Adrenal gland (tissue), 12 donors: ENCODE data around the gene OR4M1. TPM values are rescaled to one million over a fixed set of nuclear protein-coding genes. Genes with fewer than 3 reads are reported as not detected.
"Not testable (repeated sequence)": the region's sequence is repeated elsewhere in the genome, so short reads cannot be mapped to it uniquely, and the experiment has no call there.

Source experiments
- DNase-seq, 7 donors: peaks; one replicate each; pipeline ENCODE4 v3.0.0-alpha.2; 2019 to 2020
- H3K27ac ChIP-seq, 5 donors: fragments of 200-600 bp; sonication (generic) in 4 of 5; 1 replicate in 3 of 5; 2 replicates in 2 of 5; pipeline versions ENCODE4 v1.5.1 to v1.8.0; 2016 to 2020; ENCODE audit warnings: mild to moderate bottlenecking in 1 of 5
- H3K27me3 ChIP-seq: fragments of 200-600 bp; 2 replicates; pipeline ENCODE4 v1.8.0; 2021
- H3K36me3 ChIP-seq, 2 donors: fragments of 200-600 bp; replicated peaks in 1 of 2; 1 replicate in 1 of 2; 2 replicates in 1 of 2; pipeline versions ENCODE4 v1.5.1 to v1.8.0; 2018 to 2022
- H3K4me1 ChIP-seq, 2 donors: fragments of 200-600 bp; replicated peaks in 1 of 2; 1 replicate in 1 of 2; 2 replicates in 1 of 2; pipeline versions ENCODE4 v1.5.1 to v1.8.0; 2018 to 2021
- H3K4me3 ChIP-seq, 4 donors: fragments of 200-600 bp; sonication (generic) in 3 of 4; one replicate each; pipeline ENCODE4 v1.5.1; 2016 to 2018
- H3K9me3 ChIP-seq, 3 donors: fragments of 200-600 bp; sonication (generic) in 1 of 3; replicated peaks in 1 of 3; 1 replicate in 2 of 3; 2 replicates in 1 of 3; pipeline versions ENCODE4 v1.5.1 to v1.8.0; 2016 to 2021
- POLR2A ChIP-seq, 2 donors: fragments of 450-650 bp; IDR thresholded peaks; one replicate each; pipeline ENCODE4 v1.6.1; 2017; ENCODE audit warnings: antibody characterized with exemption in 2 of 2, mild to moderate bottlenecking in 2 of 2, moderate library complexity in 1 of 2
- WGBS, 4 donors: extraction: QIAGEN DNeasy Blood & Tissue Kit in 2 of 4; methylation state at CpG; one replicate each; pipeline versions ENCODE4 v1.1.5 to v1.1.7; 2013 to 2017; 5-methylcytosine and 5-hydroxymethylcytosine counted together
- intact Hi-C, 2 donors: fragments of 100-400 bp; cut with DNase I; formaldehyde crosslinking; loops; one replicate each; pipeline versions ENCODE4 v1.14.1 to v1.15.0; 2022 to 2023
- polyA plus RNA-seq, 3 donors: library from polyadenylated mRNA; stranded (reverse); fragments of 200-250 nt in 2 of 3; fragments of 350-450 nt in 1 of 3; fragmentation: Illumina TruSeq in 1 of 3; extraction: RNeasy Lipid Tissue Mini Kit (QIAGEN cat#74804) in 1 of 3; gene quantifications; one replicate each; pipeline ENCODE4 v1.2.3, GENCODE V29; 2013 to 2014
- total RNA-seq, 9 donors: library from RNA; depleted of rRNA in 4 of 9; stranded (reverse); fragments of >200 nt in 4 of 9; fragments of 120-200 nt in 1 of 9; fragmentation: NEBNext Ultra II Directional in 1 of 9; extraction: Animal tissue kit (Norgen Biotek cat#: 25700) in 1 of 9; gene quantifications; one replicate each; pipeline versions ENCODE4 v1.1.0 to v1.2.4, GENCODE V29; 2013 to 2023
- TF ChIP-seq, protein P1 (sequence below), 6 experiments: fragments of 450-650 bp in 4 of 6; fragments of 200-600 bp in 2 of 6; sonication (generic) in 1 of 6; IDR thresholded peaks; 1 replicate in 5 of 6; 2 replicates in 1 of 6; pipeline versions ENCODE4 v1.5.1 to v1.8.0; 2016 to 2021; ENCODE audit warnings: antibody characterized with exemption in 6 of 6, mild to moderate bottlenecking in 2 of 6, moderate library complexity in 1 of 6
- donor health status: healthy with polysubstance abuse.
- donor health status: Bipolar disorder and iron deficiency.
- donor health status: DM: yes; HTN: yes; CAD: no.
- donor health status: DM: no; HTN: no; CAD: no.
- donor health status: DM: no; HTN: no; CAD: no.
- donor health status: DM: yes; HTN: yes; CAD: no.

OR4M1 gene
- total and polyA plus RNA-seq, 12 donors, result not detected

- H3K27ac ChIP-seq, DNase-seq, H3K4me1 ChIP-seq, H3K36me3 ChIP-seq, H3K4me3 ChIP-seq, H3K27me3 ChIP-seq, H3K9me3 ChIP-seq, intact Hi-C loops: not testable (repeated sequence)
- 55 to 71% (median 62%) methylated on average over 10 of the region's 10 CpGs for WGBS, 4 donors
These were observed 23.3 kb downstream of the OR4M1 start for GRCh38 chr14:19796520-19797108.

DNA sequence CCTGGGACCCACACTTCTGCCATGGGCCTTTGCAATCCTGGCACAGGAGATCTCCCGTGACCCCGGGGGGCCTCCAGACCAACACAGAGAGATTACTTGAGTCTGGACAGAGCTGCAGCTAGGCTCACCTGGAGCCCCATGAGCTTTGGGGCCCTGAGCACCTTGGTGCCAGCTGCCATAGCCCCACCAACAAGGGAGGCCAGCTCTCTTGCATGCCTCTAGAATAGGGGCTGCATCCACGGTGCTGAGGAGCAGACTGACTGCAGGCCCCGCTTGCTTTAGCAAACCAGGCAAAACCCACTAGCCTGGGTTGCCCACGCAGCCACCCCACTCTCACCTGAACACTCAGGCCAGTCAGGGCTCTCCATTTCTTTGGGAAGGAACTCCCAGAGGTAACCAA lies 26.6 kb downstream of the OR4M1 start:
- no peak for DNase-seq
- intact Hi-C loops, result no loop called here
- Histone ChIP-seq H3K27me3 (no peaks in the 10 kb centered on the region), H3K27ac (no peak overlapping the region), H3K4me3 (no peak overlapping the region), H3K9me3 (no peaks in the 10 kb centered on the region), H3K4me1 (no peaks in the 10 kb centered on the region), H3K36me3 (no peaks in the 10 kb centered on the region)
- TF ChIP-seq POLR2A (IDR thresholded peaks at IDR 0.05), result no peak
- TF ChIP-seq, protein P1, sequence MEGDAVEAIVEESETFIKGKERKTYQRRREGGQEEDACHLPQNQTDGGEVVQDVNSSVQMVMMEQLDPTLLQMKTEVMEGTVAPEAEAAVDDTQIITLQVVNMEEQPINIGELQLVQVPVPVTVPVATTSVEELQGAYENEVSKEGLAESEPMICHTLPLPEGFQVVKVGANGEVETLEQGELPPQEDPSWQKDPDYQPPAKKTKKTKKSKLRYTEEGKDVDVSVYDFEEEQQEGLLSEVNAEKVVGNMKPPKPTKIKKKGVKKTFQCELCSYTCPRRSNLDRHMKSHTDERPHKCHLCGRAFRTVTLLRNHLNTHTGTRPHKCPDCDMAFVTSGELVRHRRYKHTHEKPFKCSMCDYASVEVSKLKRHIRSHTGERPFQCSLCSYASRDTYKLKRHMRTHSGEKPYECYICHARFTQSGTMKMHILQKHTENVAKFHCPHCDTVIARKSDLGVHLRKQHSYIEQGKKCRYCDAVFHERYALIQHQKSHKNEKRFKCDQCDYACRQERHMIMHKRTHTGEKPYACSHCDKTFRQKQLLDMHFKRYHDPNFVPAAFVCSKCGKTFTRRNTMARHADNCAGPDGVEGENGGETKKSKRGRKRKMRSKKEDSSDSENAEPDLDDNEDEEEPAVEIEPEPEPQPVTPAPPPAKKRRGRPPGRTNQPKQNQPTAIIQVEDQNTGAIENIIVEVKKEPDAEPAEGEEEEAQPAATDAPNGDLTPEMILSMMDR (IDR thresholded peaks at IDR 0.05), result no peak
- WGBS, 4 donors, result 79 to 83% (median 83%) methylated on average over 5 of the region's 5 CpGs; no CpG with 5 or more reads in 1 of the 4 donors

DNA sequence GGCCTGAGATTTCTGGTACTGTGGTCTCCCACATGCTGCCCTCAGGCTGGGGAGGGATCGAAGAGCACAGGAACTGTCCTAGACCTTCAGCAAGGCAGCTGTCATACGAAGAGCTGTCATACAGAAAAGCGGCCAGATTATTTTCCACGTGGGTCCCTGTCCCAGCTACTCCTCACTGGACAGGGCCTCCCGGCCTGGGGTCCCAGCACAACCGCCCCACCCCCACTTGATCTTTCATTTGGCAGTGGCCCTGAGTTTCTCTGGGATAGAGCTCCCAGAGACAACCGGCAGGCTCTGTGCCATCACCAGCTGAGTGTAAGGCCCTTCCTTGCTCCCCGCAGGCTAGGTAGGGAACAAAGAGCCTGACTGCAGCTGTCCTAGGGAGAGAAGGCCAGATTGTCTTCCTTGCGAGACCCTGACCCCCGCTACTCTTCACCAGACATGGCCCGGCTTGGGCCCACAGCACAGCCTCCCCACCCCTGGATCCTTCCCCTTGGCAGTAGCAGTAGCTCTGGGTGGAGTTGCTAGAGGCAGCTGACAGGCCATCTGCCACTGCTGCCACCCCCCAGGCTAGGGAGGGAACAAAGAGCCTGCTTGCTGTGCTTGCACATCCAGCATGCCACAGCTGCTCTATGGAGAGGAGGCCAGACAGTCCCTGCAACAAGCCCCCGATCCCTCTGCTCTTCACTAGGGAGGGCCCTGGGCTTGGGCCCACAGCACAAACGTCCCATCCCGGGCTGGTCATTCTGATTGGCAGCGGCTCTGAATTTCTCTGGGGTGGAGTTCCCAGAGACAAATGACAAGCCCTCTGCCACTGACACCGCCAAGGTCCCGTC lies 27.2 kb downstream of the OR4M1 start:
- 75 to 89% (median 82%) methylated on average over 8 to 17 of the region's 17 CpGs for WGBS, 4 donors
- intact Hi-C loops, result no loop called here
- Histone ChIP-seq H3K4me1 (no peaks in the 10 kb centered on the region), H3K27me3 (no peaks in the 10 kb centered on the region), H3K27ac (no peak overlapping the region), H3K36me3 (no peaks in the 10 kb centered on the region), H3K4me3 (no peak overlapping the region), H3K9me3 (no peaks in the 10 kb centered on the region)
- TF ChIP-seq, protein P1 (IDR thresholded peaks at IDR 0.05), result no peak
- TF ChIP-seq POLR2A (IDR thresholded peaks at IDR 0.05), result no peak
- no peak for DNase-seq

GRCh38 chr14:19801118-19801464 lies 27.8 kb downstream of the OR4M1 start:
- 56 to 89% (median 75%) methylated on average over 5 to 13 of the region's 13 CpGs for WGBS, 4 donors
- no peaks in the 10 kb centered on the region for H3K27me3 ChIP-seq
- intact Hi-C loops, result no loop called here
- no peak for TF ChIP-seq POLR2A (IDR thresholded peaks at IDR 0.05)
- TF ChIP-seq, protein P1 (IDR thresholded peaks at IDR 0.05), result no peak
- no peaks in the 10 kb centered on the region for H3K9me3 ChIP-seq
- no peak overlapping the region for H3K27ac ChIP-seq
- no peaks in the 10 kb centered on the region for H3K36me3 ChIP-seq
- H3K4me1 ChIP-seq, result no peaks in the 10 kb centered on the region
- no peak overlapping the region for H3K4me3 ChIP-seq
- no peak for DNase-seq

GRCh38 chr14:19803470-19803869 lies 30.2 kb downstream of the OR4M1 start, which contains the start of gene OR4N2:
TSS of gene OR4N2 (plus strand) at chr14:19803770. CDS start at chr14:19827449, 23,679 bp downstream.
- 54 to 62% (median 56%) methylated on average over 1 of the region's 1 CpG for WGBS, 4 donors
- DNase-seq, H3K4me3 ChIP-seq, H3K27ac ChIP-seq, H3K36me3 ChIP-seq, H3K27me3 ChIP-seq, intact Hi-C loops, H3K9me3 ChIP-seq, H3K4me1 ChIP-seq: not testable (repeated sequence)

DNA sequence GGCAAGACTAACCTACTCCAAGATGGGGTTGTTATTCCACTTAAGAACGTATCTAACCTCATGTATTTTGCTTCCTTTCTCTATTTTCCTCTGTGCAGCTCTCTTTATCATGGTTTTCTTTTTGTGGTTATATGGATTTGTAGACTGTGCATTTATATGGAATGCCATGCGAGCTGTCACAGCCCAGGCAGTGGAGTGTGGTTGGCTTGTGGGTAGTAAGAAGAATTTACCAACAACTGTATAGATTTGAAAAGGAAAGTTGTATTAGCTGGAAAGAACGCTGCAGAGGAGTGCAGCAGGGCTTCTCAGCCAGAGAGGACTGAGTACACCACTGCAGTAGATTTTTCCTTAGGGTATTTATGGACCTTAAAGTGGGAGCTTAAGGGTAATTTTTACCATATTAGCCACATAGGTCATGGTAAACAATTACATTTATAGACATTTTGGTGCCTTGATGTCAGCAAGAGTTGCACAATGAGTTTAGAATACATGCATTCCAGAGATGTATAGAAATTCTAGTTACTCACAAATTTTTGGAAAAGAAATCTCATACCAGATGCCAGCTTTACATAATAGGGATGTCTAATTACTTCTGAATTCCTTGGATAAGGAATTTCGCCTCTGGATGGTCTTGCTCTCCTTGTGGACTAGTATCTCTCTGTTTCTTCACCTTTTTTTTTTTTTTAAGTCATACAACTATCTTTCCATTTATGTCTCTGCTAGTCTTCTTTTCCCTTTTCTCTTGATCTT lies 40.0 kb downstream of the OR4M1 start:
- 44 to 56% (median 46%) methylated on average over 4 of the region's 4 CpGs for WGBS, 4 donors
- not testable (repeated sequence) for H3K4me3 ChIP-seq

GRCh38 chr14:19819879-19820278 lies 46.6 kb downstream of the OR4M1 start:
- H3K4me1 ChIP-seq, H3K27ac ChIP-seq, H3K36me3 ChIP-seq, H3K9me3 ChIP-seq, H3K4me3 ChIP-seq, intact Hi-C loops, DNase-seq, H3K27me3 ChIP-seq: not testable (repeated sequence)
- 43 to 73% (median 59%) methylated on average over 1 of the region's 1 CpG for WGBS, 4 donors

More for the DNA sequence above, 40.0 kb downstream of the OR4M1 start:
- H3K27ac ChIP-seq, intact Hi-C loops, H3K27me3 ChIP-seq, DNase-seq, H3K9me3 ChIP-seq, H3K4me1 ChIP-seq, H3K36me3 ChIP-seq: not testable (repeated sequence)
